ENCODE results near the gene FPR3. TPM values are rescaled to one million over a fixed set of nuclear protein-coding genes. Genes with fewer than 3 reads are reported as not detected.

Gene FPR3
- polyA plus RNA-seq, 1 of the 3 experiments (the other 2 are of a cell fraction): 0.02 TPM

- H4K20me1 ChIP-seq (ENCODE audit: insufficient read depth): no peaks in the 10 kb centered on the region
- no peaks in the 10 kb centered on the region for H3K79me2 ChIP-seq (ENCODE audit: insufficient read depth)
- H3K4me2 ChIP-seq: peak overlapping the region; percentile 25; the same call in 1 of the 2 replicates
- no peak for DNase-seq
- ChIA-PET POLR2A (no interaction called here), CTCF (no interaction called here)
- H3K4me3 ChIP-seq (ENCODE audit: low read depth in 2 of 2, low read length in 1 of 2): no peak overlapping the region
- H2AFZ ChIP-seq (ENCODE audit: low read depth): no peak overlapping the region
- no peaks in the 10 kb centered on the region for H3F3A ChIP-seq (replicated peaks; ENCODE audit: insufficient read depth)
- no peaks in the 10 kb centered on the region; the same call in 1 of the 2 replicates for H3K9me3 ChIP-seq
- H3K36me3 ChIP-seq (replicated peaks in 1 of 2; ENCODE audit: control insufficient read depth in 1 of 2, insufficient read depth in 2 of 2, low read length in 1 of 2): no peaks in the 10 kb centered on the region
- no peaks in the 10 kb centered on the region; a peak in 1 of 4 replicates for H3K4me1 ChIP-seq (ENCODE audit: control insufficient read depth in 1 of 2, insufficient read depth in 2 of 2, low read depth in 1 of 2, low read length in 1 of 2)
- 3% methylated on average over 7 of the region's 7 CpGs for WGBS (ENCODE audit: low lambda C conversion rate)
- no peak overlapping the region for H3K9ac ChIP-seq
- H3K27ac ChIP-seq (ENCODE audit: low read depth in 2 of 2, low read length in 1 of 2): no peak overlapping the region
- H3K27me3 ChIP-seq (ENCODE audit: insufficient read depth): no peaks in the 10 kb centered on the region
- H3K9me2 ChIP-seq: no peaks in the 10 kb centered on the region
- TF ChIP-seq FOXJ3 (CRISPR knock-in tag; IDR thresholded peaks at IDR 0.05): no peak
- TF ChIP-seq ZBTB33 (IDR thresholded peaks at IDR 0.05; ENCODE audit: borderline replicate concordance, low read depth): no peak
- no peak for TF ChIP-seq FOSL2 (IDR thresholded peaks at IDR 0.05; ENCODE audit: borderline replicate concordance, low read depth)
- no peak for TF ChIP-seq MAX (IDR thresholded peaks at IDR 0.05; ENCODE audit: low read depth)
- no peak for TF ChIP-seq PBX3 (IDR thresholded peaks at IDR 0.05)
- TF ChIP-seq RCOR1 (IDR thresholded peaks at IDR 0.05; ENCODE audit: low read length): no peak
- TF ChIP-seq TCF12 (IDR thresholded peaks at IDR 0.05): no peak
- no peak for TF ChIP-seq GABPA (IDR thresholded peaks at IDR 0.05; ENCODE audit: low read depth)
- no peak for TF ChIP-seq RFX5 (IDR thresholded peaks at IDR 0.05; ENCODE audit: low read length)
- TF ChIP-seq NFIC (IDR thresholded peaks at IDR 0.05; ENCODE audit: borderline replicate concordance): no peak
- TF ChIP-seq EP300 (IDR thresholded peaks at IDR 0.05; ENCODE audit: borderline replicate concordance in 1 of 2, low read depth in 1 of 2, low read length in 1 of 2): no peak
- TF ChIP-seq CHD2 (IDR thresholded peaks at IDR 0.05; ENCODE audit: low read length, partially characterized antibody): no peak
- TF ChIP-seq TAF1 (IDR thresholded peaks at IDR 0.05; ENCODE audit: borderline replicate concordance, low read depth, low read length): no peak
- no peak for TF ChIP-seq SIN3A (IDR thresholded peaks at IDR 0.05; ENCODE audit: borderline replicate concordance, low read depth, low read length)
- no peak for TF ChIP-seq IRF3 (IDR thresholded peaks at IDR 0.05; ENCODE audit: low read depth, low read length)
- TF ChIP-seq EZH2phosphoT487 (IDR thresholded peaks at IDR 0.05; ENCODE audit: borderline replicate concordance, low read depth): no peak
- no peak for TF ChIP-seq CTCF (IDR thresholded peaks at IDR 0.05)
- no peak for TF ChIP-seq REST (IDR thresholded peaks at IDR 0.05; ENCODE audit: low read depth, low read length)
- TF ChIP-seq TEAD4 (IDR thresholded peaks at IDR 0.05; ENCODE audit: borderline replicate concordance, insufficient read depth): no peak
- TF ChIP-seq USF2 (IDR thresholded peaks at IDR 0.05; ENCODE audit: borderline replicate concordance, low read depth, low read length): no peak
Observed at GRCh38 chr19:51820831-51821446, 26.0 kb downstream of the FPR3 start.

Data from SK-N-SH (cell line).